ENCODE measurements around the gene PPIL6.

The PPIL6 gene

GRCh38 chr6:109360791-109361190 is 79.6 kb downstream of the PPIL6 start:
- DNase-seq, result no peak

- no peak for DNase-seq
Observed at GRCh38 chr6:109360281-109360680, 80.1 kb downstream of the PPIL6 start.

GRCh38 chr6:109359248-109359647 is 81.2 kb downstream of the PPIL6 start:
- no peak for DNase-seq

DNA sequence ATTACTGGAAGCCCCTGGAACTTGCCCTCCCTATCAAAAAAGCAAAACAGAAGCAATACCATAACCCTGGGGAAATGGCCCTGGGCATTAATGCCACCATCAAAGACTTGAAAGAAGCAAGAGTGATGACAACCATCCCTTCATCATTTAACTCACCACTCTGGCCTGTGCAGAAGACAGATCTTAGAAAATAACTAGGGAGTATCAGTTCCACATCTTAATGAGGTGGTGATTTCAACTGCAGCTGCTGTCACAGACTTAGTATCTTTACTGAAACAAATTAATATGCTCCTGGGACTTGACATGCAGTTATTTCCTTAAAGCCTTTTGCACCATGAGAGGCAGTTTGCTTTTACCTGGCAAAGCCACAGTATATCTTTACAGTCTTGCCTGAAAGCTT is 82.2 kb downstream of the PPIL6 start:
- no peak for DNase-seq

GRCh38 chr6:109356237-109356636 is 84.2 kb downstream of the PPIL6 start:
- DNase-seq, result no peak

DNA sequence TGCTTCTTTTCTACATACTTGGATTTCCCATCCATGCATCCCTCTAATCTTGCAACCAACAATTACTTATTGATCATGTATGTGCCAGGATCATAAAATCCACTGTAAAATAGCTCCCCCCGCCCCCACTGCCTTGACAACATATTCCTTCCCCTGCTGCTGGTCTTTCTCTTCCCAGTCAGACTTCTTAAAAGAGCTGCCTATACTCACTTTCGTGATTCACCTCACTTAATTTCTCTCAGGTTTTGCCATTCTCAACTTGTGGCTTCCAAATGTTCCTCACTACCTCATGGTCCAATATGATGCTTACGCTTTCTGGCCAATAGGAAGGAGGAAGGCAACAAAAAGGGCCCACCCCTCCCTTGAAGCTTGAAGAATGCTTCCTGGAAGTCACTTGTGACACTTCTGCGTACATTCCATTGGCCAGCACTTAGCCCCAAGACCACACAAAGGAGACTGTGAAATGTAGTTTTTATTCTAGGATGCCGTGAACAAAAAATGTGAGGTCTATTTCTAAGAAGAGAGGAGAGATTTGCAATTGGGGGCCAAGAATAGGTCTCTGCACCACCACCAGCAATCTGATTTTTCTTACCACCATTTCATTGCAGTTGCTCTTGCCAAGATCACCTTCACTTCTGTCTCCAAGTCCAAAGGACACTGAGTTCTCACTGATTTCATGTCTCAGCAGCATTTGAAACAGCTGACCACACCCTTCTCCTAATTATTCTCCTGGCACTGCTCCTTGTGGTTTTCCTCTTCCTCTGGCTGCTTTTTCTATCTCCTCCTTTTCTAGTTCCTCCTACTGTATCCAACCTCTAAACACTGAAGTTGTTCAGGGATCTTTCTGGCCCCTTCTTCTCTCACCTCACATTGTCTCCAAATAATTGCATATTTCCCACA is 88.9 kb downstream of the PPIL6 start:
- no peak for DNase-seq

DNA sequence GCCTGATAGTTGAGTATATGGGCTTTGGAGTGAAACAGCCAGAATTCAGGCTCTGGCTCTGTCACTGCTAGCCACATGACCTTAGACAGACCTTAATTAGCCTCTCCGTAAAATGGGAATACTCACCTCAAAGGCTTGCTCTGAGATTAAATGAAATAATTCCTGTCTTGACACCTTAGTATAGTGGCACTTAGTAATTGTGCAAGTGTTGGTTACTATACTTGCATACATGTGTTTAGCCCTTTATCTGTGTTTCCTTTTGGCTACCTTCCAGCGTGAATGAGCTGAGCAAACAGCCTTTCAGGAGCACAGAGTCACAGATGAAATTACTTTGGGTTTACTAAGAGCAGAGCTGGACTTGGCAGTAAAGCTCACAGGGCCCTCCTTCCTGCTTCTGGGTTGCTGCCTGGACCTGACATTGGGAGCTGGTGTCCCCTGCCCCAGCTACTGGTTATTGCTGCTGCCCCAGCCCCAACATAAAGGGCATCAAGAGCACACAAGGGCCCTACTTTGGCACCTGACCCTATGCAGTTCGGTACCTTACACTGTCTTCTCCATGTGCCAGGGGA is 90.9 kb downstream of the PPIL6 start:
- DNase-seq, result no peak

DNA sequence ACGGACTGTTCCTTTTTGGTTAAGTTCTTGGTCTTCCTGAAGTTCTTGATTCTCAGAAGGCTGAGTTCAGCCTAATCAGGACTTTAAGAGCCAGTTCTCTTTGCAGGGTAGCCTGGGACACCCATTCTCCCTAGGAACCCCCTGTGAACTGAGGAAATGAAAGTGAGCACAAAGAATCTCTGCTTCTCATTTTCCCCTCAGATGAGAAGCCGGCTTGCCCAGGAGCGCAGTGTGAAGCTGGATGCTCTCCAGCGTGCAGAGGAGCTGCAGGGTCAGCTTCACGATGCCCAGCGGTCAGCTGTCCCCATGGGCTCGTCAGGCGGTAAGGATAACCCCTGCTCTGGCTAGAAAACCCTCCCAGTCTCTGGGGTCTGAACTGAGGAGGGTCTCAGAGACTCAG is 92.2 kb downstream of the PPIL6 start:
- no peak for DNase-seq

- DNase-seq, result no peak
Observed at GRCh38 chr6:109347779-109348178, 92.6 kb downstream of the PPIL6 start.

DNA sequence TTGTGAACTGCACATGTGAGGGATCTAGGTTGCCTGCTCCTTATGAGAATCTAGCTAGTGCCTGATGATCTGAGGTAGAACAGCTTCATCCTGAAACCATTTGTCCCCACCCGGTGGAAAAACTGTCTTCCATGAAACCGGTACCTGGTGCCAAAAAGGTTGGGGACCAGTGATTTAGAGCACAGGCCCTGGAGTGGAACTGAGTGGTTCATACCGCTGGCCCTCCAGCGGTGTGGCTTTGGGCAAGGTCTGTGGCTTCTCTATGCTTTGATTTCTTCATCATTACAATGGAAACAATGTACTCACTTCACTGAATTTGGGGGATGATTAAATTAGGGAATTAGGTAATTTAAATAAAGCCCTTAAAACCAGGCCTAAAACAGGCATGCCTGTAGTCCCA is 94.4 kb downstream of the PPIL6 start:
- DNase-seq, result no peak

GRCh38 chr6:109344226-109344625 is 96.2 kb downstream of the PPIL6 start:
- DNase-seq, result no peak

DNA sequence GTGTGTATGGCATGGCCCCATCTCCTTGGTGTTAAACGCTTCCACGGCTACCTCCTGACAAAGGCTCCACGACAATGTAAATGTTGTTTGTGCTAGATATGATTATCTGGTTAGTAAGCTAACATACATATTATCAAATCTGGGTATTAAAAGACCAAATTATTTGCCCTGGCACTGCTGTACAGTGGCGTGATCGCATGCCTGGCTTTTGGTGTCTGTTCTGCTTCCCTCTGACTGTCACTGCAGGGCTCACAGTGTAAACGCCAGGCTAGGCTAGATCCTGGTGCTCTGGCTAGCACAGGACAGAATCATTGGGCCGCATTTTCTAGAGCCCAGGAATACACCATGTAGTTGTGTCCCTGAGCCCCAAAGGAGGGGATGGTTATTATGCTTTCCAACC is 96.9 kb downstream of the PPIL6 start:
- no peak for DNase-seq

- no peak for DNase-seq
Observed at GRCh38 chr6:109342911-109343310, 97.5 kb downstream of the PPIL6 start.

DNA sequence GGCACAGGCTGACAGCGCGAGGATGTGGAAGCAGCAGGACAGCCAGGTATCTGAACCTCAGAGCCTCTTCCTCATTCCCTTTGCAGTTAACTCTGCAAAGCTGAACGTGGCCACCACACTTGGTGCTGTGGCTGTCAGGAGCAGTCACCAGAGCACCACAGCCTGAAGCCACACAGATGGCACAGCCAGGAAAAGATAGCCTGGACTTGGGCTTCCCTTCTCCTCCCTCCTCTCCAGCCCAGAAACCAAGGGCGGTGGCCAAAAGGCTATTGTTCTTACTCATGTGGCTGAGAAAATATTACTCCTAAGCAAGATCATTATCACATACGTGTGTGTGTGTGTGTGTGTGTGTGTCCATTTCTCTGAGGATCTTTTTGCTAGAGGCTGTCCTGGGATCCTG is 97.9 kb downstream of the PPIL6 start:
- DNase-seq, result no peak

GRCh38 chr6:109340811-109341210 is 99.6 kb downstream of the PPIL6 start:
- DNase-seq, result no peak

All from stimulated activated CD4-positive, alpha-beta T cell treated with anti-CD3 and anti-CD28 coated beads, Interleukin-4, amount 100 ng/mL, for 24 hours (primary cell).